Measurements from ENCODE around the gene FZD2.

Gene FZD2

GRCh38 chr17:44599298-44600175 is 42.3 kb downstream of the FZD2 start:
- intact Hi-C loops (cut with DNase I), result no loop called here
- DNase-seq, result peak in 10 of 42 donors; percentile 3 to 74 (median 18)

GRCh38 chr17:44601539-44601938 is 44.3 kb downstream of the FZD2 start:
- intact Hi-C loops (cut with DNase I), result no loop called here
- DNase-seq, result no peak

DNA sequence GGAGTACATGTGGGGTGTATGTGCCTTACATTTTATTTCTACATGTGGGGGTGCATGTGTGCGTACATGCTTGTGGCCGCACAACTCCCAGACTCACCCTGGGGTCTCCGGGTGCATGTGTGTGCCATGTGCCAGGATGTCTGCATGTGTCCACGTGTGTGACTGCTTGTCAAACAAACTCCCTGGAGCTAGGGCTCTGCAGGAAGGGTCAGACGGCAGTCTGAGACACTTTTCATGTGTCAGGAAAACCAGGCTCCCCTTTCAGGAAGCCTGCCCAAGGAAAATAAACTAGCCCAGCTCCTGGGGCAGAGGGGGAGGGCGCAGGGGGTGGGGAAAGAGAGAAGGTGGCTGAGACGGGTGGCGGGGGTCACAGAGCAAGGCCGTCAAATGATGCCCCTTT is 44.7 kb downstream of the FZD2 start:
- intact Hi-C loops (cut with DNase I), result no loop called here
- DNase-seq, result no peak

DNA sequence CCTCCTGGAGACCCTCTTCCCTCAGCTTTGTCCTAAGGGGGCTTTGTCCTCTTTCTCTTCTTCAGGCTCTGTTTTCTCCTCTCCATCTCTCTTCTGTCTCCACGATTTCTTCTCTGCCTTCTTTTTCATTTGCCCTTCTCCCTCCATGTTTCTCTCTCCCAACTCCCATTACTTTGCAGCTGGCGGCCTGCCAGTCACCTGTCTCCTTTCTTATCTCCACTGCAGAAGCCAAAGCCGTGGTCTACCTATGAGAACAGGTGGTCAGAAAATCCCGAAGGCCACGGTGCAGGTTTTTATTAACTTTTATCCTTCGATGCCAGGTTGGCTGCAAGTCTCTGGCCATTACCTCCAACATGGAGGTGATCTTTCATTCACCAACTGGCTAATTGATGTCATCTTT is 45.1 kb downstream of the FZD2 start:
- no peak for DNase-seq
- intact Hi-C loops (cut with DNase I), result no loop called here

DNA sequence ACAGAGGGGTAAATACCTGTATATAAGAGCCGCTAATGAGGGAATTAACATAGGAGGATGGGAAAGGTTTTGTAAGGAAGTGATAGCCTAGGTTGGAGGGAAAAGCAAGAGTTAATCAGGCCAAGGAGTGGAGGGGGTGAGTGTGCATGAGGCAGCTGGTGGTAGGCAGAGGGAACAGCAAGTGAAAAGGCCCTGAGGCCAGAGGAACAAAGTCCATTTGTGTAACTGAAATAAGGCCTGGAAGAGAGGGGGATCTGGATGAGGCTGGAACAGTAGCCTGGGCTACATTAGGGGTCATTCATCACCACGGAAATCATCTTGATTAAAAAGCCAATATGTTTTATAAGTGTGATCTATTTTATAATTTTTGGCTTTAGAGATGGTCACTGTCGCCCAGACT is 45.7 kb downstream of the FZD2 start:
- intact Hi-C loops (cut with DNase I), result no loop called here
- no peak for DNase-seq

GRCh38 chr17:44604116-44604761 is 47.0 kb downstream of the FZD2 start:
- intact Hi-C loops (cut with DNase I), result no loop called here
- DNase-seq, result no peak

GRCh38 chr17:44604768-44605485 is 47.6 kb downstream of the FZD2 start:
- DNase-seq, result no peak

DNA sequence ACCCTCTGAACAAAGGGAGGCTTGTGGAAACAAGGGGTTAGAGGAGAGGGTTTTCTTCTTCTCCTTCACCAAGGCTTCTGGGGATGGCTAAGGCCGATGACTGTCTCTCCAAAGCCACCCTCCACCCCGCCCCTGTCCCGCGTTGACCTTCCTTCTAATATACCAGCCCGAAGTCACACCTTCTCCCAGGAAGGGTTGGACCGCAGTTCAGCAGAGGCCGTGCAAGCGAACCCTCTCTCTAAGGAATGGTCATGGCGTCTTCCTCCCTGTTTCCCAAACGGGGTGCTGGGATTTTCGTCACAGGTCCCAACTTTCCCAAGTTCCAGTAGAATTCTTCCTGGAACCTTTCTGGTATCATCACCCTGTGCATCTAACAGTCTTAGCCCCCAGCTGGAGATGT is 49.4 kb downstream of the FZD2 start:
- no peak for DNase-seq
- intact Hi-C loops (cut with DNase I), result no loop called here

More at GRCh38 chr17:44604768-44605485, 47.6 kb downstream of the FZD2 start:
- intact Hi-C loops (cut with DNase I), result no loop called here

DNA sequence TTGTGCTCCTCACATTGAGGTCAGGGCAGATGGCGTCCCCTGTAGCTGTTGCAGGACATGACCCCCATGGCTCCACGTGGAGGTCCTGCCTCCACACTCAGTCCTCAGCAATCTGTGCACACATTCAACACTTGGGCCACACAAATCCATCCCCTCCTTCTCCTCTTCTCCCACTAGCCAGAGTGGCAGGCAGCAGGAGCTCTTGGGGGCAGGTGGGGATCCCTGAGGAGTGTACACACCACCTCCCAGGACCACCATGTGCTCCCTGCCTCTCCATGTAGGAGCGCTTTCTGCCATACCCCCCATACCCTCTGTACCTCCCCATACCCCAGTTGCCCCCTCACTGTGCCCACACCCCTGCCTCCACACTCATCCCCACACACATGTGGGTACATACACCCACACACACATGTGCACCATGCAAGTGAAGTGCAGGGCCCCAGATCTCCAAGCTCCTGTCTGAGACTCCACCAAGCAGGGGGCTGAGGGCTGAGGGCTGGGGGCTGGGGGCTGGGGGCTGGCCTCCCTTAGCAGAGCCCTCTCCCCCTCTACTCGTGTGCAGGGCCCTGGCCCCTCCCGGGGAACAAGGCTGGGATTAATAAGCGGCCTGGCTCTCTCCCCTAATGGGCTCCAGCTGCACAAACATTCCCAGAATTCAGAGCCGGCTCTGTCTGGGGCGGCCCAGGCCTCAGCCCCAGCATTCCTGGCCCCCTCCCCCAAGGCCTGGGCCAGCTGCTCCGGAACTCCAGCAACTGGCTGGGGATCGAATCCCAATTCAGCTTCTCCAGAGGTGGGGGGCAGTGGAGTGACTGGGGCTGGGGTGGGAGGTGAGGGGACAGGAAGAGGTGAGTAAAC is 50.8 kb downstream of the FZD2 start:
- DNase-seq, result no peak
- intact Hi-C loops (cut with DNase I), result no loop called here

- no peak for DNase-seq
These were observed 51.6 kb downstream of the FZD2 start for GRCh38 chr17:44608727-44609435.

GRCh38 chr17:44610331-44610730 is 53.0 kb downstream of the FZD2 start:
- DNase-seq, result no peak
- intact Hi-C loops (cut with DNase I), result no loop called here

More at GRCh38 chr17:44608727-44609435, 51.6 kb downstream of the FZD2 start:
- intact Hi-C loops (cut with DNase I), result no loop called here

Data from head of caudate nucleus (tissue), 42 donors.